ENCODE results near the gene SLC30A1. TPM values are rescaled to one million over a fixed set of nuclear protein-coding genes. Genes with fewer than 3 reads are reported as not detected.
A peak's percentile ranks its signal among the peaks of the same experiment; 100 is the strongest.

SLC30A1 gene
- total and polyA plus RNA-seq, 7 donors = 0.35 to 5.2 (median 1.8) TPM

DNA sequence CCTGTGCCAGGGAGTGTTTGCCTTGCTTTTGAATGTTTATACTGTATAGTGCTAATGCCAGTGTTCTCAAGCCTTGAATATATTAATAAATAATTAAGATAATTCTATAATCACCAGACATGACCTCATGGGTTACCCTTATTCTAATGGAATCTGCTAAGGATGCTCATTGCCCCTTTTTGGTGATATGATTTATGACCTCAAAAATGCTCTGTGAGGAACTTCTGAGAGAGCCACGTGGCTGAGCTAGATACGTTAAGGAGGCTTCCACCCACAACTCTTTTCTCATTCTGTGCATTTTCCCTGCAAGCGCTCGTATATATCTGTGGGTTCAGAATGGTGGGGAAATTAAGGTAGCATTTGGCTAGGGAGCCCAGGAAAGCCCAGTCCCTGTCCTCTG, 19.6 kb upstream of the SLC30A1 start:
- WGBS, 3 donors = 75 to 86% (median 81%) methylated on average over 4 of the region's 4 CpGs
- Histone ChIP-seq H3K27me3 (ENCODE audit: insufficient read depth in 3 of 3, low read length in 2 of 3) (no peaks in the 10 kb centered on the region), H3K4me3 (no peak overlapping the region), H3K36me3 (ENCODE audit: insufficient read depth in 1 of 2, low read depth in 1 of 2) (no peaks in the 10 kb centered on the region), H3K4me1 (no peaks in the 10 kb centered on the region), H3K9me3 (no peaks in the 10 kb centered on the region), H3K27ac (no peak overlapping the region)
- TF ChIP-seq, protein P1, sequence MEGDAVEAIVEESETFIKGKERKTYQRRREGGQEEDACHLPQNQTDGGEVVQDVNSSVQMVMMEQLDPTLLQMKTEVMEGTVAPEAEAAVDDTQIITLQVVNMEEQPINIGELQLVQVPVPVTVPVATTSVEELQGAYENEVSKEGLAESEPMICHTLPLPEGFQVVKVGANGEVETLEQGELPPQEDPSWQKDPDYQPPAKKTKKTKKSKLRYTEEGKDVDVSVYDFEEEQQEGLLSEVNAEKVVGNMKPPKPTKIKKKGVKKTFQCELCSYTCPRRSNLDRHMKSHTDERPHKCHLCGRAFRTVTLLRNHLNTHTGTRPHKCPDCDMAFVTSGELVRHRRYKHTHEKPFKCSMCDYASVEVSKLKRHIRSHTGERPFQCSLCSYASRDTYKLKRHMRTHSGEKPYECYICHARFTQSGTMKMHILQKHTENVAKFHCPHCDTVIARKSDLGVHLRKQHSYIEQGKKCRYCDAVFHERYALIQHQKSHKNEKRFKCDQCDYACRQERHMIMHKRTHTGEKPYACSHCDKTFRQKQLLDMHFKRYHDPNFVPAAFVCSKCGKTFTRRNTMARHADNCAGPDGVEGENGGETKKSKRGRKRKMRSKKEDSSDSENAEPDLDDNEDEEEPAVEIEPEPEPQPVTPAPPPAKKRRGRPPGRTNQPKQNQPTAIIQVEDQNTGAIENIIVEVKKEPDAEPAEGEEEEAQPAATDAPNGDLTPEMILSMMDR (IDR thresholded peaks at IDR 0.05) = no peak
- DNase-seq (no peak), ATAC-seq (no peak)
- intact Hi-C loops (cut with DNase I) = no loop called here

DNA sequence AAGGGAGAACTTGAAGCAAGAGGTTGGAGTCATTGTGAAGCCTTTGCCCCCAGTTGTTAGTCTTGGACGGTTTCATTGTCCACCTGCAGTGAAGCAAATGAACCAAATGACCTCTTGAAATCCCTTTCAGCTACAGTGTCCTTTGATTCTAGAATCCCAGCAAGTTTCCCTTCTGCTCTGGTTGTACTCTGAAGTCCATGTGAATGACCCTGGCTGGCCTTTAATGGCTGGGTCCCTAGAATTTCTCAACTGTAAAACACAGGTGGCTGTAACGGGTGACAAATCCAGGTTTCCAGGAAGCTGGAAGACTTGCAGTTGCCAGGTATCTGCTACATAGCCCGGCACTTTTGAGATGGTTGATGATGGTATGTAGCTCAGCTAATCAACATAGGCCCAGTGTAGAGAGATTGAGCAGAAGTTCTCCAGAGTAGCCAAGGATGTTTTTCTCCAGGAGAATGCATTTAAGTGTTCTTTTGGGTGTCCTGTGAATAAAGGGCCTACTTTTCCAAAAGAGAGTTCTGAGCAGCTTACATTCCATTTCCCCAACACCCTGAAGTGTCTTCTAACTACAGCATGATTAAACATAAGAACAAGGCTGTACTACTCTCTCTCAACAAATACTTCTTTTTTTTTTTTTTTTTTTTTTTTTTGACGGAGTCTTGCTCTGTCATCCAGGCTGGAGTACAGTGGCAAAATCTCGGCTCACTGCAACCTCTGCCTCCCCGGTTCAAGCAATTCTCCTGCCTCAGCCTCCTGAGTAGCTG, 17.6 kb upstream of the SLC30A1 start:
- H3K4me1 ChIP-seq = no peaks in the 10 kb centered on the region
- no peak overlapping the region for H3K27ac ChIP-seq
- no peak for ATAC-seq
- no peak overlapping the region for H3K4me3 ChIP-seq
- H3K9me3 ChIP-seq = no peaks in the 10 kb centered on the region
- DNase-seq = no peak
- intact Hi-C loops (cut with DNase I) = no loop called here
- TF ChIP-seq, protein P1 (IDR thresholded peaks at IDR 0.05) = no peak
- H3K36me3 ChIP-seq (ENCODE audit: insufficient read depth in 1 of 2, low read depth in 1 of 2) = no peaks in the 10 kb centered on the region
- no peaks in the 10 kb centered on the region for H3K27me3 ChIP-seq (ENCODE audit: insufficient read depth in 3 of 3, low read length in 2 of 3)
- 65 to 83% (median 72%) methylated on average over 5 to 6 of the region's 6 CpGs for WGBS, 3 donors

DNA sequence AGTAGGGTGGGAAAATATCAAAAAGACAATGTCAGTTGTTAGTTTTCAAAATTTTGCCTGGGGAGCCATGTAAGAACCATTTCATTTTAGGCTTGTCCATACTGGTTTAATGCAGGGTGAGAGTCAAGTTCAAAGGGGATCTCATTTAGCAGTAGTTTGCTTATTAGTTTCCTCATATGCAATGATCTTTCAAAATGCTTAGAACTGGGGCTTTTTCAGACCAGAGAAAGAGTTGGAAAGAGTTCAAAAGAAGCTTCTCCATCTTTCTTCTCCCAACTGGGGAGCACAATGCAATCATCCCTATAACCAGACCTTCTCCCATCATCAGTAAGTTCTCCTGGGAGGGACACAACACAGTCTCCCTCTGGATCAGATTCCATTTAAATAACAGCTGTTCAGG, 16.5 kb upstream of the SLC30A1 start:
- no peaks in the 10 kb centered on the region for H3K36me3 ChIP-seq (ENCODE audit: insufficient read depth in 1 of 2, low read depth in 1 of 2)
- no peaks in the 10 kb centered on the region for H3K9me3 ChIP-seq
- H3K4me1 ChIP-seq = no peaks in the 10 kb centered on the region
- DNase-seq (no peak), ATAC-seq (no peak)
- TF ChIP-seq, protein P1 (IDR thresholded peaks at IDR 0.05) = no peak
- intact Hi-C loops (cut with DNase I) = no loop called here
- H3K27me3 ChIP-seq (ENCODE audit: insufficient read depth in 3 of 3, low read length in 2 of 3) = no peaks in the 10 kb centered on the region
- H3K4me3 ChIP-seq = no peak overlapping the region
- H3K27ac ChIP-seq = no peak overlapping the region

DNA sequence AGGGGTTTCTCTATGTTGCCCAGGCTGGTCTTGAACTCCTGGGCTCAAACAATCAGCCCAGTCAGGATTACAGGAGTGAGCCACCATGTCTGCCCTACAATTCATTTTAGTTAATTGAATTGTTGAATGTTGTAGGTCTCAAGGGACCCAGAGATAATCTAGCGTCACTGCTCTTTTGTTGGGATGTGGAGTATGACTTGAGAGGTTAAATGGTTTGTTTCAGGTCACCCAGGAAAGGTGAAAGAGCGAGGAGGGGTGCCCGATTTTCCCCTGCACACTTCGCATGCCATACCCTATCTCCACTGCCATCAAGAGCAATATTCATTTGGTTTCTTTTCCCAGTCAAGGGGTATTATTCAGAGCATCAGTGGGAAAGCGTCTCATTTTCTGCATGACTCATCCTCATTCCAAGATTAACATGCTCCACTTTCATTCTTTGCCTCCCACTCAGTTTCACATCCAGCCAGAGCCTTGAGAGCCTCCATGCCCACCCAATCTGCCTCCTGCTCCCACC, 13.1 kb upstream of the SLC30A1 start:
- Histone ChIP-seq H3K4me1 (no peaks in the 10 kb centered on the region), H3K9me3 (no peaks in the 10 kb centered on the region), H3K36me3 (ENCODE audit: insufficient read depth in 1 of 2, low read depth in 1 of 2) (no peaks in the 10 kb centered on the region), H3K4me3 (no peak overlapping the region), H3K27me3 (ENCODE audit: insufficient read depth in 3 of 3, low read length in 2 of 3) (no peaks in the 10 kb centered on the region), H3K27ac (no peak overlapping the region)
- WGBS, 3 donors = 32 to 61% (median 34%) methylated on average over 5 of the region's 5 CpGs
- intact Hi-C loops (cut with DNase I) = no loop called here
- TF ChIP-seq, protein P1 (IDR thresholded peaks at IDR 0.05) = no peak
- ATAC-seq (peak in 1 of 4 donors; percentile 44), DNase-seq (no peak)
